ENCODE measurements around the gene TLCD2.

DNA sequence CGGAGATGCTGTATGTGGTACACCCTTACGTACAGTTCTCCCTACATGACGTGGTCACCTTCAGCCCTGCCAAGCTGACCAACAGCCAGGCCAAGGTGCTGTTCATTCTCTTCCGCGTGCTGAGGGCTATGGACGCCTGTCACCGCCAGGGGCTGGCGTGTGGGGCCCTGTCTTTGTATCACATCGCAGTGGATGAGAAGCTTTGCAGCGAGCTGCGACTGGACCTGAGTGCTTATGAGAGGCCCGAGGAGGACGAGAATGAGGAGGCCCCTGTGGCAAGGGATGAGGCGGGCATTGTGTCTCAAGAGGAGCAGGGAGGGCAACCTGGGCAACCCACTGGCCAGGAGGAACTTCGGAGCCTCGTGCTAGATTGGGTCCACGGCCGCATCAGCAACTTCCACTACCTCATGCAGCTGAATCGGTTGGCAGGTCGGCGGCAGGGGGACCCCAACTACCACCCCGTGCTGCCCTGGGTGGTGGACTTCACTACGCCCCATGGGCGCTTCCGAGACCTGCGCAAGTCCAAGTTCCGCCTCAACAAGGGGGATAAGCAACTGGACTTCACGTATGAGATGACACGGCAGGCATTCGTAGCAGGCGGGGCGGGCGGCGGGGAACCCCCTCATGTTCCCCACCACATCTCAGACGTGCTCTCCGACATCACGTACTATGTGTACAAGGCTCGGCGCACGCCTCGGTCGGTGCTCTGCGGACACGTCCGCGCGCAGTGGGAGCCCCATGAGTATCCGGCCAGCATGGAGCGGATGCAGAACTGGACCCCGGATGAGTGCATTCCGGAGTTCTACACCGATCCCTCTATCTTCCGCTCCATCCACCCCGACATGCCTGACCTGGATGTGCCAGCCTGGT is 15.7 kb upstream of the TLCD2 start:
- TF ChIP-seq EZH2 (IDR thresholded peaks at IDR 0.05; ENCODE audit: low read depth), result no peak
- TF ChIP-seq, protein P1, sequence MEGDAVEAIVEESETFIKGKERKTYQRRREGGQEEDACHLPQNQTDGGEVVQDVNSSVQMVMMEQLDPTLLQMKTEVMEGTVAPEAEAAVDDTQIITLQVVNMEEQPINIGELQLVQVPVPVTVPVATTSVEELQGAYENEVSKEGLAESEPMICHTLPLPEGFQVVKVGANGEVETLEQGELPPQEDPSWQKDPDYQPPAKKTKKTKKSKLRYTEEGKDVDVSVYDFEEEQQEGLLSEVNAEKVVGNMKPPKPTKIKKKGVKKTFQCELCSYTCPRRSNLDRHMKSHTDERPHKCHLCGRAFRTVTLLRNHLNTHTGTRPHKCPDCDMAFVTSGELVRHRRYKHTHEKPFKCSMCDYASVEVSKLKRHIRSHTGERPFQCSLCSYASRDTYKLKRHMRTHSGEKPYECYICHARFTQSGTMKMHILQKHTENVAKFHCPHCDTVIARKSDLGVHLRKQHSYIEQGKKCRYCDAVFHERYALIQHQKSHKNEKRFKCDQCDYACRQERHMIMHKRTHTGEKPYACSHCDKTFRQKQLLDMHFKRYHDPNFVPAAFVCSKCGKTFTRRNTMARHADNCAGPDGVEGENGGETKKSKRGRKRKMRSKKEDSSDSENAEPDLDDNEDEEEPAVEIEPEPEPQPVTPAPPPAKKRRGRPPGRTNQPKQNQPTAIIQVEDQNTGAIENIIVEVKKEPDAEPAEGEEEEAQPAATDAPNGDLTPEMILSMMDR (conservative IDR thresholded peaks at IDR 0.05), result no peak

Measured in PC-9 (cell line).